HG03558 (cell line): ENCODE results near the gene STING1.
"Not testable (repeated sequence)": the region's sequence is repeated elsewhere in the genome, so short reads cannot be mapped to it uniquely, and the experiment has no call there.

Experiments
- ATAC-seq: cut with Tn5 transposase; IDR thresholded peaks from one replicate; pipeline ENCODE4 v1.9.1; 2021; ENCODE audit warnings: moderate number of reproducible peaks; ENCODE audit not compliant: unreplicated experiment; ENCODE audit errors: extremely low read depth

Gene STING1

GRCh38 chr5:139482050-139482889, at the start of gene STING1:
TSS of gene STING1 (minus strand) at chr5:139482758. CDS start at chr5:139481704, 1,054 bp downstream.
- no peak for ATAC-seq

GRCh38 chr5:139531772-139532169, 49.2 kb upstream of the STING1 start:
- ATAC-seq, result no peak

GRCh38 chr5:139530079-139530478, 47.5 kb upstream of the STING1 start:
- not testable (repeated sequence) for ATAC-seq

- ATAC-seq, result not testable (repeated sequence)
These were observed 46.1 kb upstream of the STING1 start for GRCh38 chr5:139528695-139529094.

GRCh38 chr5:139527896-139528467, 45.4 kb upstream of the STING1 start:
- not testable (repeated sequence) for ATAC-seq

- ATAC-seq, result not testable (repeated sequence)
These were observed 44.5 kb upstream of the STING1 start for GRCh38 chr5:139527090-139527470.

GRCh38 chr5:139526309-139527089, 43.9 kb upstream of the STING1 start:
- ATAC-seq, result not testable (repeated sequence)

- ATAC-seq, result not testable (repeated sequence)
These were observed 43.2 kb upstream of the STING1 start for GRCh38 chr5:139525586-139526308.

- no peak for ATAC-seq
These were observed 42.5 kb upstream of the STING1 start for GRCh38 chr5:139524940-139525585.

GRCh38 chr5:139524446-139524845, 41.9 kb upstream of the STING1 start:
- ATAC-seq, result no peak

- ATAC-seq, result no peak
These were observed 41.3 kb upstream of the STING1 start for GRCh38 chr5:139523635-139524445.

GRCh38 chr5:139517683-139518564, 35.4 kb upstream of the STING1 start:
- peak; percentile 61 for ATAC-seq

GRCh38 chr5:139514486-139514856, 31.9 kb upstream of the STING1 start:
- no peak for ATAC-seq

- no peak for ATAC-seq
These were observed 31.4 kb upstream of the STING1 start for GRCh38 chr5:139513852-139514485.

- not testable (repeated sequence) for ATAC-seq
These were observed 30.9 kb upstream of the STING1 start for GRCh38 chr5:139513434-139513833.

GRCh38 chr5:139512786-139513390, 30.3 kb upstream of the STING1 start:
- no peak for ATAC-seq

- ATAC-seq, result not testable (repeated sequence)
These were observed 22.2 kb upstream of the STING1 start for GRCh38 chr5:139504722-139505121.
